ENCODE measurements around the gene EPN2.

EPN2 gene

GRCh38 chr17:19294443-19294842 is 57.3 kb downstream of the EPN2 start:
- no peak overlapping the region for H2AFZ ChIP-seq (ENCODE audit: low read depth)
- no peak overlapping the region for H3K4me3 ChIP-seq (IDR thresholded peaks at IDR 0.05; ENCODE audit: insufficient read depth, low read depth, low read length)
- no peaks in the 10 kb centered on the region for H4K20me1 ChIP-seq (ENCODE audit: insufficient read depth)
- no peak for TF ChIP-seq CTCF (conservative IDR thresholded peaks at IDR 0.05; ENCODE audit: low read depth, low read length)
- H3K4me1 ChIP-seq (ENCODE audit: low read depth, poor library complexity, severe bottlenecking): no peaks in the 10 kb centered on the region
- no peak overlapping the region for H3K4me2 ChIP-seq
- no peak overlapping the region for H3K9ac ChIP-seq
- no peaks in the 10 kb centered on the region for H3K27me3 ChIP-seq (ENCODE audit: insufficient read depth, low read depth)
- no peaks in the 10 kb centered on the region for H3K79me2 ChIP-seq (ENCODE audit: insufficient read depth, low read depth)
- H3K36me3 ChIP-seq (ENCODE audit: insufficient read depth): no peaks in the 10 kb centered on the region
- no peak overlapping the region for H3K27ac ChIP-seq

DNA sequence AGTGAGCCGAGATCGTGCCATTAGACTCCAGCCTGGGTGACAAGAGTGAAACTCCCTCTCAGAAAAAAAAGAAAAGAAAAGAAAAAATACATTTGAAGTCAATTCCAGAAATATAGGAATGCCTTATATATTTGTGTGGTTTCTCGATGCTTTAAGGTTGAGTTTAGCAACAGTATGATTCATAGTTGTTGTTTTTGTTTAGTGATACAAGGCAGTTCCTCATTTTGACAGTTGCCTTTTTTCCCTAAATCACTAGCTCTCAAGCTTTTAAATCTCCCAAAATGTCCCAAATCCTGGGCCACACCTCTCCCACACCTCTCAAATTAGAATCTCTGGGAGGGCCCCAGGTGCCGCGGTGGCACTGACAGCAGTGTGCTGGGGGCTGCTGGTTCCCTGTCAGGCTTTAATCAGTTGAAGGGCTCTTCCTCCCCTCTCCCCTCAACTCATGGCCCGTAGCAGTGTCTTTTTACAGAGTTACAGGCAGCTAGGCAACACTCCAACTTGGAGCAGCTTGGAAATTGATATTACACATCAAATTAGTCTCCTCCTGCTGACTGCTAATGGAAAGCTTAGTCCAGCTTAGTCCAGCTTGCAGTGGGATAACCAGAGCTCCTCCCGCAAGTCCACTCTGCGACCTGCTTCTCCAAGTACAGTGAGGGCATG is 58.4 kb downstream of the EPN2 start:
- Histone ChIP-seq H3K4me2 (no peak overlapping the region), H3K4me1 (ENCODE audit: low read depth, poor library complexity, severe bottlenecking) (no peaks in the 10 kb centered on the region), H3K36me3 (ENCODE audit: insufficient read depth) (no peaks in the 10 kb centered on the region), H3K27ac (no peak overlapping the region), H2AFZ (ENCODE audit: low read depth) (no peak overlapping the region), H3K9ac (no peak overlapping the region), H3K27me3 (ENCODE audit: insufficient read depth, low read depth) (no peaks in the 10 kb centered on the region), H3K79me2 (ENCODE audit: insufficient read depth, low read depth) (no peaks in the 10 kb centered on the region), H4K20me1 (ENCODE audit: insufficient read depth) (no peaks in the 10 kb centered on the region), H3K4me3 (IDR thresholded peaks at IDR 0.05; ENCODE audit: insufficient read depth, low read depth, low read length) (no peak overlapping the region)
- no peak for TF ChIP-seq CTCF (conservative IDR thresholded peaks at IDR 0.05; ENCODE audit: low read depth, low read length)

DNA sequence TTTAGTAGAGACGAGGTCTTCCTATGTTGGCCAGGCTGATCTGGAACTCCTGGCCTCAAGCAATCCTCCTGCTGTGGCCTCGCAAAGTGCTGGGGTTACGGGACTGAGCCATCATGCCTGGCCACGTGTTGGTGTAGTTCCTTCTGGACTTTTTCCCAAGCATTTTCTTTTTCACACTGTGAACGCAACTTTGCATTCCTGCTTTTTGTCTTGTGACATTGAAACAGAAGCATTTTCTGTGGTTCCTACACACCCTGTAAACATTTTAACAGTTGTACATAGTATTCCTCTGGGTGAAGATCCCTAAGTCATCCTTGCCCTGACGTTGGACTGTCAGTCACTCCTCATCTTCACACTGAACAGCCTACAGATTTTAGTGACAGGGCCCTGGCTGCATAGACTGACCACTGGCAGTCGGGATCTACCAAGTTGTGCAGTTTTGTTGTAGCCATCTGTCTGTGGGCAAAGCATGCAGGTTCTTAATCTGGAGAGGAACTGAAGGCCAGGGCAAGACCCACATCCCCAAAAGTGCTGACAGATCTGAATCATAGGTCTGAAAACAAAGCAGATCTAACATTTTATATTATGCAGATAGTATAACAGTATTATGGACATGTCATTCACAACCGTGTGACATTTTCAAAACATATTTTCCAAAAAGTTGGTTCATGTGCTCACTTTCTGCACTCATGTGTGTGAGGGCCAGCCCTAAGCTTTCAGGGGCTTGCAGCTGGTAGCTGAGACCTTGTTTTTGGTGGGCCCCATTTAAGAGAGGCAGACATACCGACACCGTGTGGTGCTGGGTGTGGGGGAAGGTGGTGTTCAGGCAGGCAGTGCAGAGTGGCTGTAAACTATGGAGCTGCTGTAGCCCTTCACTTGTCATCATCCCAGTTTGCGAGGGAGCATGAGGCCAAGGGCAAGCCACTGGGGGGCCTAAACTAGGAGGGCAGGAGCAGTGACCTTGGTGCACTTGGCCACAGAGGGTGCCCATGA is 59.9 kb downstream of the EPN2 start:
- Histone ChIP-seq H3K4me1 (ENCODE audit: low read depth, poor library complexity, severe bottlenecking) (peaks cover 6% of the 10 kb centered on the region), H4K20me1 (ENCODE audit: insufficient read depth) (no peaks in the 10 kb centered on the region), H3K4me2 (no peak overlapping the region), H3K4me3 (IDR thresholded peaks at IDR 0.05; ENCODE audit: insufficient read depth, low read depth, low read length) (no peak overlapping the region), H3K27me3 (ENCODE audit: insufficient read depth, low read depth) (no peaks in the 10 kb centered on the region), H3K79me2 (ENCODE audit: insufficient read depth, low read depth) (no peaks in the 10 kb centered on the region), H3K36me3 (ENCODE audit: insufficient read depth) (no peaks in the 10 kb centered on the region), H2AFZ (ENCODE audit: low read depth) (no peak overlapping the region), H3K9ac (no peak overlapping the region), H3K27ac (no peak overlapping the region)
- TF ChIP-seq CTCF (conservative IDR thresholded peaks at IDR 0.05; ENCODE audit: low read depth, low read length): no peak

GRCh38 chr17:19298569-19299213 is 61.5 kb downstream of the EPN2 start:
- TF ChIP-seq CTCF (conservative IDR thresholded peaks at IDR 0.05; ENCODE audit: low read depth, low read length): no peak
- H3K4me1 ChIP-seq (ENCODE audit: low read depth, poor library complexity, severe bottlenecking): peaks cover 17% of the 10 kb centered on the region
- no peak overlapping the region for H3K27ac ChIP-seq

More at GRCh38 chr17:19298569-19299213, 61.5 kb downstream of the EPN2 start:
- Histone ChIP-seq H4K20me1 (ENCODE audit: insufficient read depth) (no peaks in the 10 kb centered on the region), H3K4me3 (IDR thresholded peaks at IDR 0.05; ENCODE audit: insufficient read depth, low read depth, low read length) (no peak overlapping the region), H3K4me2 (no peak overlapping the region), H3K79me2 (ENCODE audit: insufficient read depth, low read depth) (no peaks in the 10 kb centered on the region), H3K9ac (no peak overlapping the region), H3K36me3 (ENCODE audit: insufficient read depth) (no peaks in the 10 kb centered on the region), H3K27me3 (ENCODE audit: insufficient read depth, low read depth) (no peaks in the 10 kb centered on the region), H2AFZ (ENCODE audit: low read depth) (no peak overlapping the region)

All from KMS-11 (cell line).